HG03280 (cell line): ENCODE data around the gene MFRP.

Experiments used
- ATAC-seq: cut with Tn5 transposase; IDR thresholded peaks from one replicate; pipeline ENCODE4 v1.9.1; 2021; ENCODE audit warnings: mild to moderate bottlenecking, moderate library complexity; ENCODE audit not compliant: unreplicated experiment

MFRP gene

GRCh38 chr11:119359365-119360214 is 13.1 kb upstream of the MFRP start:
- no peak for ATAC-seq

- no peak for ATAC-seq
Measured at GRCh38 chr11:119357074-119357473, 10.6 kb upstream of the MFRP start.

GRCh38 chr11:119356349-119357031 is 10.0 kb upstream of the MFRP start:
- ATAC-seq, result peak; percentile 80

GRCh38 chr11:119355091-119355843 is 8.8 kb upstream of the MFRP start:
- ATAC-seq, result no peak

- no peak for ATAC-seq
Measured at GRCh38 chr11:119352857-119353260, 6.4 kb upstream of the MFRP start.

DNA sequence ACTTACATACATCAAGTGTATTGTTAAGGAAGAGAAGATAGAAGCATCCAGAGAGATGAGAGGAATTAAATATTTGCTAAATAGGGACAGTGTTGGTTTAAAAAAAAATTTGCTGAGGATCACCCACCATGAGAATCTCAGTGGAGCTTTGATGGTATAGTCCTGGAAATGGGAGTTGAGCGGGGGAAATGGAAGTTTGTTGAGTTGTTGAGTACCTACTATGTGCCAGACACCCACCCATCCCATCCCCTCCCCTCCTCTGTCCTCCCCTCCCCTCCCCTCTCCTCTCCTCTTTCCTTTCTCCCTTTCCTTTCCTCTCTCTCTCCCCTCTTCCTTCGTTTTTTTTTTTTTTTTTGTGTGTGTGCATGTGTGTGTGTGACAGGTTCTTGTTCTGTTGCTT is 4.7 kb upstream of the MFRP start:
- ATAC-seq, result no peak

- no peak for ATAC-seq
Measured at GRCh38 chr11:119350302-119350701, 3.8 kb upstream of the MFRP start.

- ATAC-seq, result no peak
Measured at GRCh38 chr11:119347940-119348605, 1.6 kb upstream of the MFRP start.

GRCh38 chr11:119347242-119347641 is 737 bp upstream of the MFRP start:
- no peak for ATAC-seq

- ATAC-seq, result no peak
Measured at GRCh38 chr11:119345685-119346084, 820 bp downstream of the MFRP start.

DNA sequence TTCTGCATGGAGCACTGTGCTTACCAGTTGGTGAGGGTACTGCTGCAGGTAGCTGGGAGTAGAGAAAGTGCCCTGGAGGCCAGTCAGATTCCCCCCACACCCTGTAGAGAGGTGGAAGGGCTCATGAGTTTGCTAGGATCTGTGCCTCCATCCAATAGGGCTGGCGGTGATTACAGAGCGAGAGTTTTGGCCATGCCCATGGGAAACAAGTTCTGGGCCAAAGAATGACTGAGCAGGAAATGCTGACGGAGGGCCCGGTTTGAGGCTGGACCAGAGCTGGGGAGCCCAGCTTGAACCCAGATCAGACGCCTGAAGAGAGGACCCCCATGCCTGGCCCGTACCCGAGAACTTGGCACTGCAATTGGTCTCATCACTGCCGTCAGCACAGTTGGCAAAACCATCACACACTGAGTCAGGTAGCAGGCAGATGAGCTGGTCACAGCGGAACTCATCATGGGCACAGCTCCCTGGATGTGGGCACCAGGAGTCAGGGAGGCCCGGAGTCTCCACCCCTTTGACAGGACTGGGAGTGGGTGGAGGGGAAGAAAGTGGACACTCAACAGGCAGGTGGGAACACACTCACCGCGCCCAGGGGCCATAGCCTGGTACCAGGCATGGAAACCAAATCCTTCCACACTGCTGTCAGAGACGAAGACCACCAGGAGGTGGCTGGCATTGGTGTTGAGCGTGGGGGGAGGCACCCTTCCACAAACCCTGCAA is 2.1 kb downstream of the MFRP start:
- ATAC-seq, result no peak

DNA sequence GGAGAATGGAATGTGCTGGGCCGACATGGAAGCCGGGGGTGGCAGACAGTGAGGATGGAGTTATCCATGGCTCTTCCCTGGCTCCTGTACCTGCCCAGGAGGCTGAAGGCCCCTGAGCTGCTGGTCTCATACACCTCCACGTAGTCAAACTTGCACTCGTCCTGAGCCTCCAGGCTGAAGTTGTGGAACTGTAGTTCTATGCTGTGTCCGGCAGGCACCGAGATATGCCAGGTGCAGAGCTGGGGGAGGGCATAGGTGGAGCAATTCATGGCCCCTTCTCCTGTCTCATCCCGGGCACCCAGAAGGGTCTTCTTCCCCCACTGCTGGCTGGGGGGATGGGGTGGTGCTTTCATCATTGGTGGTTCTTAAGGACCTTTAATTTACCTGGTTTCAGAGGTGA is 2.8 kb downstream of the MFRP start:
- ATAC-seq, result no peak

- no peak for ATAC-seq
Measured at GRCh38 chr11:119342362-119343130, 4.0 kb downstream of the MFRP start.

DNA sequence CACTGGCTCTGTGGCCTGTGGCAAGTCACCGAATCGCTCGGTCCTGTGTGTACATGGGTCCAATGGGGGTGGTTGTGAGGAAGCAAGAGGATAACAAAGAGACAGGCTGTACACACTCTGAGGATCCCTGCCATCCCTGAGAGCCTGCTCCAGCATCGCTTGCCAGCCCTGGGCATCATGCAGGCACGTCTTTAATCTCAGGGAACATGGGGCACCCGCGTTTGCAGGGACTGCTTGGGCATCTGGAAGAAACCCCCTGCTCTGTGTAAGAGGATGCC is 4.5 kb downstream of the MFRP start:
- no peak for ATAC-seq

GRCh38 chr11:119341222-119342022 is 5.1 kb downstream of the MFRP start:
- no peak for ATAC-seq

GRCh38 chr11:119340335-119341221 is 5.9 kb downstream of the MFRP start, which contains the start of gene C1QTNF5:
Gene C1QTNF5 (minus strand): TSS chr11:119340883. CDS start chr11:119340397, 486 bp downstream.
- ATAC-seq, result no peak

GRCh38 chr11:119339589-119340334 is 6.7 kb downstream of the MFRP start:
- ATAC-seq, result no peak
